Esophagus muscularis mucosa (tissue), 4 donors: Measurements from ENCODE around the gene CNKSR2. TPM values are rescaled to one million over a fixed set of nuclear protein-coding genes. Genes with fewer than 3 reads are reported as not detected.

Source experiments
- DNase-seq: peaks from one replicate; pipeline ENCODE4 v3.0.0-alpha.2; 2017; ENCODE audit errors: extremely low spot score
- H3K27ac ChIP-seq, 4 donors: fragments of 200-600 bp; sonication (generic); replicated peaks in 1 of 4; 1 replicate in 3 of 4; 2 replicates in 1 of 4; pipeline ENCODE4 v1.5.1; 2016 to 2019; ENCODE audit warnings: mild to moderate bottlenecking in 1 of 4
- H3K27me3 ChIP-seq, 4 donors: fragments of 200-600 bp; sonication (generic); one replicate each; pipeline versions ENCODE4 v1.5.1 to v1.6.0; 2016 to 2019
- H3K36me3 ChIP-seq, 4 donors: fragments of 200-600 bp; sonication (generic); one replicate each; pipeline ENCODE4 v1.5.1; 2016 to 2019
- H3K4me1 ChIP-seq, 4 donors: fragments of 200-600 bp; sonication (generic); one replicate each; pipeline ENCODE4 v1.5.1; 2016 to 2019
- H3K4me3 ChIP-seq, 4 donors: fragments of 200-600 bp; sonication (generic); 1 replicate in 2 of 4; 2 replicates in 2 of 4; pipeline ENCODE4 v1.5.1; 2016 to 2019; ENCODE audit warnings: mild to moderate bottlenecking in 4 of 4, moderate library complexity in 1 of 4
- H3K9me3 ChIP-seq, 4 donors: fragments of 200-600 bp; sonication (generic); 1 replicate in 3 of 4; 2 replicates in 1 of 4; pipeline ENCODE4 v1.5.1; 2016 to 2019
- CTCF ChIP-seq, 3 experiments: fragments of 200-600 bp in 2 of 3; fragments of 450-650 bp in 1 of 3; sonication (generic) in 2 of 3; IDR thresholded peaks; one replicate each; pipeline ENCODE4 v1.5.1; 2017 to 2019; ENCODE audit warnings: antibody characterized with exemption in 3 of 3, mild to moderate bottlenecking in 2 of 3, moderate library complexity in 1 of 3
- EP300 ChIP-seq: sonication (generic); formaldehyde crosslinking; IDR thresholded peaks from one replicate; pipeline ENCODE4 v1.6.1; 2017; ENCODE audit warnings: antibody characterized with exemption
- POLR2A ChIP-seq: fragments of 450-650 bp; IDR thresholded peaks from one replicate; pipeline ENCODE4 v1.6.1; 2017; ENCODE audit warnings: antibody characterized with exemption, moderate library complexity, mild to moderate bottlenecking, low read depth
- POLR2AphosphoS5 ChIP-seq, 2 donors: sonication (generic); formaldehyde crosslinking; IDR thresholded peaks; one replicate each; pipeline ENCODE4 v1.6.1; 2017; ENCODE audit warnings: antibody characterized with exemption in 2 of 2
- WGBS: methylation state at CpG from one replicate; pipeline ENCODE4 v1.1.5; 2018; 5-methylcytosine and 5-hydroxymethylcytosine counted together
- intact Hi-C: fragments of 100-400 bp; cut with DNase I; formaldehyde crosslinking; loops from one replicate; pipeline ENCODE4 v1.15.1; 2023
- total RNA-seq, 4 donors: library from RNA; depleted of rRNA; stranded (reverse); fragments of >200 nt; gene quantifications; one replicate each; pipeline versions ENCODE4 v1.1.0 to v1.2.1, GENCODE V29; 2016

CNKSR2 gene
- total RNA-seq, 4 donors from 2014 or later = 7.4 to 14.1 (median 9.6) TPM

GRCh38 chrX:21376636-21377035, 2.4 kb downstream of the CNKSR2 start:
- Histone ChIP-seq H3K4me3 (peak overlapping the region in 1 of 4 donors; percentile 66), H3K4me1 (peaks cover 0 to 14% (median 5%) of the 10 kb centered on the region in 4 donors), H3K36me3 (no peaks in the 10 kb centered on the region), H3K9me3 (no peaks in the 10 kb centered on the region), H3K27ac (no peak overlapping the region), H3K27me3 (no peaks in the 10 kb centered on the region)
- 65% methylated on average over 2 of the region's 2 CpGs for WGBS
- intact Hi-C loops = no loop called here
- no peak for DNase-seq
- TF ChIP-seq POLR2AphosphoS5 (IDR thresholded peaks at IDR 0.05) (no peak), CTCF (IDR thresholded peaks at IDR 0.05) (no peak), POLR2A (no peak), EP300 (no peak)

GRCh38 chrX:21379991-21380390, 5.8 kb downstream of the CNKSR2 start:
- Histone ChIP-seq H3K4me1 (peaks cover 0 to 20% (median 6%) of the 10 kb centered on the region in 4 donors), H3K9me3 (no peaks in the 10 kb centered on the region), H3K27ac (no peak overlapping the region), H3K4me3 (no peak overlapping the region), H3K27me3 (no peaks in the 10 kb centered on the region), H3K36me3 (no peaks in the 10 kb centered on the region)
- intact Hi-C loops = loop anchor here (10.0 kb wide), 1 partner anchor 855 kb away; no protein-coding TSS in a partner anchor
- 33% methylated on average over 1 of the region's 1 CpG for WGBS
- no peak for DNase-seq
- TF ChIP-seq EP300 (no peak), POLR2A (no peak), CTCF (IDR thresholded peaks at IDR 0.05) (no peak), POLR2AphosphoS5 (IDR thresholded peaks at IDR 0.05) (no peak)

- TF ChIP-seq EP300 = no peak
- TF ChIP-seq POLR2A = no peak
- peak in 2 of 3 experiments; percentile 21 to 53 for TF ChIP-seq CTCF (IDR thresholded peaks at IDR 0.05)
- TF ChIP-seq POLR2AphosphoS5 (IDR thresholded peaks at IDR 0.05) = no peak
- Histone ChIP-seq H3K27me3 (no peaks in the 10 kb centered on the region), H3K36me3 (no peaks in the 10 kb centered on the region), H3K9me3 (no peaks in the 10 kb centered on the region), H3K4me3 (no peak overlapping the region), H3K27ac (no peak overlapping the region), H3K4me1 (peaks cover 0 to 12% (median 4%) of the 10 kb centered on the region in 4 donors)
- DNase-seq = no peak
- 50% methylated on average over 2 of the region's 2 CpGs for WGBS
- intact Hi-C loops = loop anchor here (10.0 kb wide), 1 partner anchor 858 kb away; no protein-coding TSS in a partner anchor
These were observed 8.5 kb downstream of the CNKSR2 start for GRCh38 chrX:21382715-21383114.

- no peaks in the 10 kb centered on the region for H3K36me3 ChIP-seq
- H3K4me1 ChIP-seq = peaks cover 0 to 12% (median 4%) of the 10 kb centered on the region in 4 donors
- no peaks in the 10 kb centered on the region for H3K9me3 ChIP-seq
- no peak overlapping the region for H3K27ac ChIP-seq
- no peak overlapping the region for H3K4me3 ChIP-seq
- DNase-seq = no peak
- intact Hi-C loops = loop anchor here (10.0 kb wide), 1 partner anchor 859 kb away; no protein-coding TSS in a partner anchor
- no peaks in the 10 kb centered on the region for H3K27me3 ChIP-seq
- WGBS = 35% methylated on average over 2 of the region's 2 CpGs
- TF ChIP-seq EP300 = no peak
- no peak for TF ChIP-seq CTCF (IDR thresholded peaks at IDR 0.05)
These were observed 9.3 kb downstream of the CNKSR2 start for GRCh38 chrX:21383546-21383945.

GRCh38 chrX:21384178-21384577, 10.0 kb downstream of the CNKSR2 start:
- 88% methylated on average over 1 of the region's 1 CpG for WGBS
- no peaks in the 10 kb centered on the region for H3K36me3 ChIP-seq
- H3K4me1 ChIP-seq = peaks cover 0 to 12% (median 4%) of the 10 kb centered on the region in 4 donors
- H3K27me3 ChIP-seq = no peaks in the 10 kb centered on the region
- no peaks in the 10 kb centered on the region for H3K9me3 ChIP-seq
- no peak for DNase-seq
- TF ChIP-seq CTCF (IDR thresholded peaks at IDR 0.05) = no peak
- TF ChIP-seq EP300 = no peak
- TF ChIP-seq POLR2AphosphoS5 (IDR thresholded peaks at IDR 0.05) = no peak
- TF ChIP-seq POLR2A = no peak
- no peak overlapping the region for H3K4me3 ChIP-seq
- no peak overlapping the region for H3K27ac ChIP-seq
- intact Hi-C loops = loop anchor here (10.0 kb wide), 1 partner anchor 859 kb away; no protein-coding TSS in a partner anchor
